Nephron progenitor cell (in vitro differentiated cells): Measurements from ENCODE around the gene GTPBP2.

ENCODE experiments used
- DNase-seq: peaks from one replicate; pipeline ENCODE4 v3.0.0; 2021
- H3K27ac Mint-ChIP-seq: 2 replicates; pipeline ENCODE4 v1.8.0; 2021; ENCODE audit warnings: mild to moderate bottlenecking, moderate library complexity, mixed read lengths
- H3K27me3 Mint-ChIP-seq: 2 replicates; pipeline ENCODE4 v1.8.0; 2021; ENCODE audit warnings: mild to moderate bottlenecking, low read depth, mixed read lengths; ENCODE audit not compliant: poor library complexity
- H3K36me3 Mint-ChIP-seq: 2 replicates; pipeline ENCODE4 v1.8.0; 2021; ENCODE audit warnings: low read depth, mixed read lengths
- H3K4me1 Mint-ChIP-seq: 2 replicates; pipeline ENCODE4 v1.8.0; 2021; ENCODE audit warnings: mixed read lengths
- H3K4me3 Mint-ChIP-seq: 2 replicates; pipeline ENCODE4 v1.8.0; 2021; ENCODE audit warnings: mild to moderate bottlenecking, moderate library complexity, mixed read lengths
- H3K9me3 Mint-ChIP-seq: 2 replicates; pipeline ENCODE4 v1.8.0; 2021; ENCODE audit warnings: mild to moderate bottlenecking, moderate library complexity, mixed read lengths
- CTCF ChIP-seq: fragments of 200-600 bp; sonication (generic); IDR thresholded peaks from 2 replicates; pipeline ENCODE4 v1.5.0; 2021; ENCODE audit warnings: antibody characterized with exemption

GTPBP2 gene

GRCh38 chr6:43622541-43622940, 6.5 kb downstream of the GTPBP2 start:
- Mint-ChIP-seq H3K27ac (no peak overlapping the region), H3K4me3 (no peak overlapping the region)

GRCh38 chr6:43621836-43622180, 7.3 kb downstream of the GTPBP2 start:
- peak overlapping the region; percentile 74 for H3K27ac Mint-ChIP-seq
- no peak overlapping the region for H3K4me3 Mint-ChIP-seq
- H3K27me3 Mint-ChIP-seq, result peaks cover 3% of the 10 kb centered on the region
- no peak for TF ChIP-seq CTCF
- DNase-seq, result no peak
- peaks cover 2% of the 10 kb centered on the region for H3K4me1 Mint-ChIP-seq
- peaks cover 46% of the 10 kb centered on the region for H3K36me3 Mint-ChIP-seq
- no peaks in the 10 kb centered on the region for H3K9me3 Mint-ChIP-seq

More at GRCh38 chr6:43622541-43622940, 6.5 kb downstream of the GTPBP2 start:
- peaks cover 10% of the 10 kb centered on the region for H3K4me1 Mint-ChIP-seq
- no peak for DNase-seq
- no peaks in the 10 kb centered on the region for H3K9me3 Mint-ChIP-seq
- TF ChIP-seq CTCF, result no peak
- H3K27me3 Mint-ChIP-seq, result peaks cover 3% of the 10 kb centered on the region
- H3K36me3 Mint-ChIP-seq, result peaks cover 48% of the 10 kb centered on the region

- Mint-ChIP-seq H3K27me3 (peaks cover 3% of the 10 kb centered on the region), H3K4me1 (no peaks in the 10 kb centered on the region), H3K27ac (peak overlapping the region; percentile 74), H3K9me3 (no peaks in the 10 kb centered on the region), H3K36me3 (peaks cover 46% of the 10 kb centered on the region), H3K4me3 (no peak overlapping the region)
- no peak for TF ChIP-seq CTCF
- DNase-seq, result no peak
Measured at GRCh38 chr6:43621078-43621835, 7.8 kb downstream of the GTPBP2 start.

- no peak overlapping the region for H3K27ac Mint-ChIP-seq
Measured at GRCh38 chr6:43616725-43617472, 12.2 kb downstream of the GTPBP2 start.

GRCh38 chr6:43614396-43614730, 14.7 kb downstream of the GTPBP2 start:
- Mint-ChIP-seq H3K36me3 (peaks cover 34% of the 10 kb centered on the region), H3K27me3 (no peaks in the 10 kb centered on the region), H3K9me3 (no peaks in the 10 kb centered on the region), H3K27ac (no peak overlapping the region), H3K4me1 (peaks cover 4% of the 10 kb centered on the region), H3K4me3 (no peak overlapping the region)
- no peak for DNase-seq
- TF ChIP-seq CTCF, result no peak

More at GRCh38 chr6:43616725-43617472, 12.2 kb downstream of the GTPBP2 start:
- no peak for DNase-seq
- Mint-ChIP-seq H3K36me3 (peaks cover 28% of the 10 kb centered on the region), H3K27me3 (peaks cover 3% of the 10 kb centered on the region), H3K4me1 (no peaks in the 10 kb centered on the region), H3K9me3 (no peaks in the 10 kb centered on the region), H3K4me3 (no peak overlapping the region)
- TF ChIP-seq CTCF, result no peak
